GM21515 (cell line): ENCODE measurements around the gene ACSL4.
A peak's percentile ranks its signal among the peaks of the same experiment; 100 is the strongest.
"Not testable (repeated sequence)": the region's sequence is repeated elsewhere in the genome, so short reads cannot be mapped to it uniquely, and the experiment has no call there.

ENCODE experiments used
- ATAC-seq: cut with Tn5 transposase; IDR thresholded peaks from one replicate; pipeline ENCODE4 v1.9.1; 2021; ENCODE audit not compliant: unreplicated experiment

Gene ACSL4

DNA sequence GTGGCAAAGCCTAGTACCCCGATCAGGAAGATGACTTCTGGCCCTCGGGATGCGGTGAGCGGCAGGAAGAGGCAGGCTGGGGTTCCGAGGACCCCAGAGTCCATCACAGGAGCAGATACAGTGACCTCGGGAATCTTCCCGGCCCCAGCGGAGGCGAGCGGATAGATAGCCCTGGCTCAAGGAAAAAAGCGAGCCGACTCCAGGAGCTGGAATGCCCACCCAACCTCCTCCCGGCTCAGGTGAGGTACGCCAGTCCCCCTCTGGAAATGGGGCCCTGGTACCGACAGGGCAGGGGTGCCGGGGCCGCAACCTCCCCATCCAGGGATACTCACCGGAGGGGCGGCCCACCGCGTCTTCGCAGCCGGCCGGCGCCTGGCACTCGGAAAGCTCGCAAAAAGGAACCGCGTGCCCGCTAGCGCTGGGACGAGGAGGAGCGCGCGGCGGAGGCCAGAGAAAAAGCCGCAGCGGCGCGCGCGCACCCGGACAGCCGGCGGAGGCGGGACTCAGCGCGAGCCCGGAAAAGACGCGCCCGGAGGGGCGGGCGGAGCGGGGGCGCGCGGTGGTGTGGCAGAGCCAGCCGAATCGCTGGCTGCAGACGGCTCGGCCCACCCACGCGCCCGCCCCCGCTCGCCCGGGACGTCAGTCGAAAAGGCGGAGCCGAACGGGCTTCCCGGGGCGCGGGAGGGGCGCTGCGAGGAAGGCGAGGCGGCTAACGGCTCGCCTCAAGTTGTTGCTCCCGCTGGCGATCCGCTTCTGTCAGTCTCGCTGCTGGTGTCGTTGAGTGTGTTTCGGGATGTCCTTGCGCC lies at the start of gene ACSL4:
ACSL4 (minus strand) TSS at position 451 of the 806 bp plus-strand sequence. CDS start 49,894 bp downstream, outside the sequence.
- ATAC-seq: peak; percentile 75

DNA sequence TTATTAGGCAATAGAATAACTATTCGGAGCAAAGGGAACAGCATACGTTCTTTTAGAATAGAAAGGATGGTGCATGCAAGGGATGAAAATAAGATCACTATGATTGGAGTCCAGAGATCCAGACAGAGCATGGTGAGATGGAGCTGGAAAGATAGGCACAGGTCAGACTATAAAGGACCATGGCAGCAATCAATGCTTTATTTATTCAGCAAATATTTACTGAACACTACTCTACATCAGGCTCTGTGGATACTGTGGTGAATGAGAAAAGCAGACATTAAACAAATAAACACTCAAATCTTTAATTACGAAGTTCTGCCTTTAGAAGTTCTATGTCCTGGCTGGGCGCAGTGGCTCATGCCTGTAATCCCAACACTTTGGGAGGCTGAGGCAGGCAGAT lies 44.7 kb upstream of the ACSL4 start:
- ATAC-seq: no peak

DNA sequence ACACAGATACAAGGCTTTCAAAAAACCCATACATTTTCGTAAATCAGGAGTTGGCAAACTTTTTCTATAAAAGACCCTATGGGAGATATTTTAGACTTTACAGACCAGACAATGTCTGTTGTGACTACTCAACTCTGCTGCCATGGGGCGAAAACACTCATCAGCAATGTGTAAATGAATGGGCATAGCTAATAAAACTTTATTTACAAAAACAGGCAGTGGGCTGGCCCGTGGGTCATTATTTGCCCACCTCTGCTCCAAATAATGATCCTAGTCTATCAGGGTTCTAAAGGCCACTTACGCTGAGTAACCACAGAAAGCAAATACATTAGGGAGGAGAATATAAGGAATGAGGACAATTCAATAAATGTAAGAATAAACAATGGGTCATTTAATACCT lies 43.9 kb upstream of the ACSL4 start:
- no peak for ATAC-seq

DNA sequence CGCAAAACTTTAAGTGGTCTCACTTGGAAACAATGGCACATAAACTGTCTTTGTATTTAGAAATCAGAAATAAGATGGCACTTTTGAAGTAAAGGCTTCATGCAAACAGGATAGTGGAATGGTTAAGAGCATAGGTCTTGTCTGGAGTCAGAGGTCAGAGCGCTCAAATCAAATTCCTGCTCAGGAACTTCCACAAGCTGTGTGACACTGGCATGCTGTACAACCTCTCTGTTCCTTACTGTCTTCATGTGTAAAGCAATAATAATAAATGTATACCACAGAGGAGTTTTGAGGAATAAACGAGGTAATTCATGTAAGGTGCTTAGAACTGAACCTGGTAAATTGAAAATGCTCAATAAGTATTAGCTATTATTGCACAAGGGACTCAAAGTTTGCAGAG lies 43.4 kb upstream of the ACSL4 start:
- ATAC-seq: no peak

DNA sequence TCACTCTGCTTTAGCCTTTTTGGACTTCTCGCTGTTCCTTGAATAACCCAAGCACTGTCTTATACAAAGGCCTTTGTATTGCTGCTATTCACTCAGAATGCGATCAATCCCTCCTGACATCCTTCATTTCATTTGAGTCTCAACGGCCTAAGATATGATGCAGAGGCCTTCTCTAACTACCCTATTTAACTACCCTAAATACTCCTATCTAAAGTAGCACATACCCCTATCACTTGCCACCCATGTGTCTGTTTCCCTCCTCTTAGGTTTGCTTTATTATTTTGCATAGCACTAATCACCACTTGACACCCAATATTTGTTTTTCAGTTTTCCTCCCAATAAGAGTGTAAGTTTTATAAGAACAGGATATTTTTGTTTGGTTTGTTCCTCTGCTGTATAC lies 42.3 kb upstream of the ACSL4 start:
- no peak for ATAC-seq

DNA sequence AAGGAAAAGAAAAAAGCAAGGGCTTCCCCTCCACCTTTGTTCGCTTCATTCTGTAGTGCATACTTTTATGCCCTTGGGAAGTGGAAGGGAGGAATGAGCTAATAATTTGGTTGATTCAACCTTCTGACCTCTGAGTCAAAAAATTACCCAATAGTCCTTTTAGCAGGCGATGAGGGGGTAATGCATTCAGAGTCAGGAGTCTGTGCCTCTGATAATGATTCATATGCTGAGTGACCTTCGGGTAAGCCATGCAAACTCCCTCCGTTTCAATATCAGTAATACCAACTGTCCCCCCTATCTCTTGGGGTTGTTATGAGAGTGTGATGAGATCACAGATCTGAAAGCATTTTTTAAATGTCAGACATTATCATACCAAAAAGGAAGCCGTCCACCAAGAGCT lies 41.6 kb upstream of the ACSL4 start:
- peak; percentile 95 for ATAC-seq

DNA sequence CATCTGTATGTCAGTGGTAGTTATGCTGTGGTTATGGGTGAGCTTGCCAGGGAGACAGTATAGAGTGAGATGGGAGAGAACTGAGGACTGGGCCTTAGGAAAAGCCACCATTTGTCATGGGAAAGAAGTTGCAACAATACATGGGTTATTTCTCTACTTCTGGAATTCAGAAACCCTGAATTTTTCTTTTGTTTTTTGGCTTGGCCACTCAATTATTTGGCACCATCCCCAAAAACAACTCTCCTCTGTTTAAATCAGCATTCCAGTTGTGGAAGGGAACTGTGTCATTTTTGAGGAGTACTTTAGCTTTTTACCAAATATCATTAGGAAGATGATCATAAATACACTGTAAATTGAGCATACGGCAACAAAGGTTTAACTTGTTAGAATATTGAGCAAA lies 41.1 kb upstream of the ACSL4 start:
- no peak for ATAC-seq

DNA sequence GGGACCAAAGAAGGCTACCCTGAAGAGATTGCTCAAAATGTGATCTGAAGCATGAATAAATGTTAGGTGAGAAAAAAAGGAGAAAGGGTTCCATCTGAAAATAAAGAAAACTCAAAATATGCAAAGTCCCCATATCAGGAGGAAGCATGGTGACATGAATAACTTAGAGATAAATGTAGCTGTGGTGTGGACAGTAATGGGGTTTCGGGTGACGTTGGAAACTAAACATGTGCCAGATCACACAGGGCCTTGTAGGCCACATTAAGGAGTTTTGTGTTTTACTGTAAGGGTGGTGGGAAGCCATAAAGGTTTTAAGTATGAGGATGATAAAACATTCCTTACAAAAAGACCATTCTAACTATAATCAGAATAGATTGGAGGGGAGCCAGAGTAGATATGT lies 40.3 kb upstream of the ACSL4 start:
- ATAC-seq: peak; percentile 46

DNA sequence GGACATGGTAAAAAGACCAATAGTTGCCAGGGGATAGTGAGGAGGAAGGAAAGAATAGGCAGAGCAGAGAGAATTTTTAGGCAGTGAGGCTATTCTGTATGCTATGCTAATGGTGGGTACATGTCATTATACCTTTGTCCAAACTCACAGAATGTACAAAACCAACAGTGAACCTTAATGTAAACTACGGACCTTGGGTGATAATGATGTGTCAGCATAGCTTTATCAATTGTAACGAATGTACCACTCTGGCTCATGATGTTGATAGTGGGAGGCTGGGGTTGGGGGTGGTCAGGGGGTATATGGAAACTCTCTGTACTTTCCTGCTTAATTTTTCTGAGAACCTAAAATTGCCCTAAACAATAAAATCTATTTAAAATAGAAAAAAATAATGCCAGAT lies 37.7 kb upstream of the ACSL4 start:
- ATAC-seq: no peak

DNA sequence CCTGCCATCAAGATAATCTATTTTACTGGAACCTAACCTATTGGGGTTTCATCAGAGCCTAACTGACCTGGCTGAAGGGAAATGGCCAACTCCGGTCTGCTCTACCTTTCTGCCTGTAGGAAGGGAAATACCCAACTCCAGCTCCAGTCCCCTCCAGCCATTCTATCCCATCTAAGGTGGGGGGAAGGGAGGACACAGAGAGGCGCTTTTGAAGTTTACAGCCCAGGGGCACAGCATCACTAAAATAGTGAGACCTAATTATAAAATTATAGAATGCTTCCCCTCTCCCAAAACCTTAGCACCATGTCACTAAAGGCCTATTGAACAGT lies 27.8 kb upstream of the ACSL4 start:
- no peak for ATAC-seq

DNA sequence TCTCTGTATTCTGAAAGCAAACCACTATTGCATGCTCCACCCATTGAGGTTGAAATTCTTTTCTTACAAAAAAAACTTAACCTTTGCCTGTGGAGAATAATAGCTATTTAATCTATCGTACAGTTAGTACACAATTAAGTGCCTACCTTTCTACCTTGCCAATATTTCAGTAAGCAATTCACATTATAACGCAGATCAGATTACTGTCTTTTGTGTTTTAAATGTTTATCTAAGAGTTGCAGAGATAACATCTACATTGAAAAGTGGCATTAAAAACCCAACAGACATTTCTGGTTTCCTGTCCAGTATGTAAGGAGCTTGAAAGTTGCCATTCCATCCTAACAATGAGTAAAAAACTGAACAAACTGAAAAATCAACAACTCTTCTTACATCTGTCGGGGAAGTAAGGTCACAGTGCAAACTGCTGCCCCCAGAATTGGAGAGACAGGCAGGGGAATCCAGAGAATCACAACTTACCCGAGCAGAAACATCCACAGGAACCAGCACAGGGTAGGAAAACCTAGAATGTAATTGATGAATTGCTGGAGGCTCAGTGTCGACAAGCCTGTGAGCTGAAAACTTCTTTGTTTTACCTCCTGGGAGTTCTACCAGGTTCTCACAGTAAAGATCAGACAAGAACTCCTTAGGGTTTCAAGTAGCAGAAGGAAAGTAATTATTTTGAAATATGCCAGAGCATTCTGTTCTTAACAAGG lies 27.3 kb upstream of the ACSL4 start:
- no peak for ATAC-seq

DNA sequence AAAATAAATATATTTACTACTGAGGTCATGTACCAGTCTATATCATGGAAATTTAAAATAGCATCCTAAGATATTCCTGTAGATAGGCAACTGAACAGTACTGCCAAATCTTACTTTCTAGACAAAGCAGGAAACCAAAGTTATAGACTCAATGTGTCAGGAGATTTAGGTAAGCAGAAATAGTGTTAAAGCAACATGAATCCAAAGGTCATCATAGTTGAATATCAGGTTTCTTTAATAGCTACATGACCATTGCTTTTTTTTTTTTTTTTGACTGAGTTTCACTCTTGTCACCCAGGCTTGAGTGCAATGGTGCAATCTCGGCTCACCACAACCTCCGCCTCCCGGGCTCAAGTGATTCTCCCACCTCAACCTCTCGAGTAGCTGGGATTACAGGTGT lies 20.2 kb upstream of the ACSL4 start:
- no peak for ATAC-seq

DNA sequence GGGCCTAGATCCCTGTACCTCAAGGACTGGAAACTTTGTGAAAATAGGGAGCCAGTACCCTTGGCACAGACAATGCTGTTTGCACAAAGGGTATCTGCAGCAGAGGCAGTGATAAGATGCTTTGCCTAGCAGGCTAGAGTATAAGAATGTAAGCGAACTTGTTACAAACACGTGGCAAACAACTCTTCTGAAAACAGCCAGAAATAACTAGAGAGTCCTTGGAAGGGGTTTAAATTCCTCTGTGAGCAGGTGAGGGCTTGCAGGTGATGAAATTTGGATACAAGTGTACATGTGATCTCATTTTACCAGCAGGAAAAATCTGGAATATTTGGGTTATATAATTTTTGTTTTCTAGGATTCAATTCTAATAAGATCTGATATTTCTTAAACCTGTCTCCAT lies 18.6 kb upstream of the ACSL4 start:
- ATAC-seq: no peak

DNA sequence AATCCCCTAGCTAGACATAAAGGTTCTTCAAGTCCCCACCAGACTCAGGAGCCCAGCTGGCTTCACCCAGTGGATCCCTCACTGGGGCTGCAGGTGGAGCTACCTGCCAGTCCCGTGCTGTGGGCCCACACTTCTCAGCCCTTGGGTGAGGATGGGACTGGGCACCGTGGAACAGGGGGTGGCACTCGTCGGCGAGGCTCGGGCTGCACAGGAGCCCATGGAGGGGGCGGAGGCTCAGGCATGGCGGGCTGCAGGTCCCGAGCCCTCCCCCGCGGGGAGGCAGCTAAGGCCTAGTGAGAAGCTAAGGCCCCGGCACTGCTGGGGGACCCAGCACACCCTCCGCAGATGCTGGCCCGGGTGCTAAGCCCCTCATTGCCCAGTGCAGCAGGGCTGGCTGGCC lies 16.1 kb upstream of the ACSL4 start:
- ATAC-seq: no peak

DNA sequence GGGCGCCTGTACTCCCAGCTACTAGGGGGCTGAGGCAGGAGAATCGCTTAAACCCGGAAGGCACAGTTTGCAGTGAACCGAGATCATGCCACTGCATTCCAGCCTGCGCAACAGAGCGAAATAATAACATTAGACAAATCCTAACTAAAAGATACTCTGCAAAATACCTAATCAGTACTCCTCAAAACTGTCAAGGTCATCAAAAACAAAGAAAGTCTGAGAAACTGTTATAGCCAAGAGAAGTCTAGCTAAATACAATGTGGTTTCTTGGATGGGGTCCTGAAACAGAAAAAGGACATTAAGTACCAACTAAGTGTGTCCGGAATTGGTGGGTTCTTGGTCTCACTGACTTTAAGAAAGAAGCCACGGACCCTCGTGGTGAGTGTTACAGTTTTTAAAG lies 14.6 kb upstream of the ACSL4 start:
- ATAC-seq: no peak

DNA sequence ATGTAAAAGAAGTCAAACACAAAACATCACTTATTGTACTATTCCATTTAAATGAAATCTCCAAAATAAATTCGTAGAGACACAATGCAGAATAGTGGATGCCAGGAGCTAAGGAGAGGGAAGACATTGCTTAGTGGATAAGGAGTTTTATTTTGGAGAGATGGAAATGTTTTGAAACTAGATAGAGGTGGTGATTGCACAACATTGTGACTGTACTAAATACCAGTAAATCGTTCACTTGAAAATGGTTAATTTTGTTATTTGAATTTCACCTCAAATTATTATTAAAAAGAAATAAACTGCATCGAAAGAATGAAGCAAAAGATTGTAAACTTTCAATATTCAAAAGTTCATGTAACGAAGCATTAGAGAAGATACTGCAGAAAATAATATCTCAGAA lies 9.7 kb upstream of the ACSL4 start:
- ATAC-seq: no peak

DNA sequence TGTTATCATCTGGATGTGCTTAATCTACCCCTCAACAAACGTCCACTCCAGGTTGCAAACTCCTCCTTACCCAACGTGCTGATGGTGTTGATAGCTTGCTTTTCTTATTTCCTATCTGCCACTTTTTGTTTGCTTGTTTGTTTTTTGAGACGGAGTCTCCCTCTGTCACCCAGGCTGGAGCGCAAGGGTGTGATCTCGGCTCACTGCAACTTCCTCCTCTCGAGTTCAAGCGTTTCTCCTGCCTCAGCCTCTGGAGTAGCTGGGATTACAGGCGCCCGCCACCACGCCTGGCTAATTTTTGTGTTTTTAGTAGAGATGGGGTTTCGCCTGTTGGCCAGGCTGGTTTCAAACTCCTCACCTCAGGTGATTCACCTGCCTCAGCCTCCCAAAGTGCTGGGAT lies 7.8 kb upstream of the ACSL4 start:
- ATAC-seq: not testable (repeated sequence)

DNA sequence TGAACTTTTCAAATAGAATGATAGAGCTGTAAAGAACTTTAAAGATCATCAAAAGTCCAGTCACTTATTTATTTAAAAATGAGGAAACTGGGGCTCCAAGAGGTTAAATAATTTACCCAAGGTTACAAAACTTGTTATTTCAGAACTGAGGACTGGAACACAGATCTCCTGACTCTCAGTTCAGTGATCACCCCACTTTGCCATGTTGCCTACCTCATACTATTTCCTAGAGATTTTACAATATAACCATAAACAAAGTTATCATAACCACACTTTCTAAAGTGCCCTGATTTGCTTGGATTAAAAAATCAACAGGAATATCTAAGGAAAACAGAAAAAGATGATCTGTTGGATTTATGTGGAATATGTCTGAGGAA lies 7.4 kb upstream of the ACSL4 start:
- ATAC-seq: no peak

DNA sequence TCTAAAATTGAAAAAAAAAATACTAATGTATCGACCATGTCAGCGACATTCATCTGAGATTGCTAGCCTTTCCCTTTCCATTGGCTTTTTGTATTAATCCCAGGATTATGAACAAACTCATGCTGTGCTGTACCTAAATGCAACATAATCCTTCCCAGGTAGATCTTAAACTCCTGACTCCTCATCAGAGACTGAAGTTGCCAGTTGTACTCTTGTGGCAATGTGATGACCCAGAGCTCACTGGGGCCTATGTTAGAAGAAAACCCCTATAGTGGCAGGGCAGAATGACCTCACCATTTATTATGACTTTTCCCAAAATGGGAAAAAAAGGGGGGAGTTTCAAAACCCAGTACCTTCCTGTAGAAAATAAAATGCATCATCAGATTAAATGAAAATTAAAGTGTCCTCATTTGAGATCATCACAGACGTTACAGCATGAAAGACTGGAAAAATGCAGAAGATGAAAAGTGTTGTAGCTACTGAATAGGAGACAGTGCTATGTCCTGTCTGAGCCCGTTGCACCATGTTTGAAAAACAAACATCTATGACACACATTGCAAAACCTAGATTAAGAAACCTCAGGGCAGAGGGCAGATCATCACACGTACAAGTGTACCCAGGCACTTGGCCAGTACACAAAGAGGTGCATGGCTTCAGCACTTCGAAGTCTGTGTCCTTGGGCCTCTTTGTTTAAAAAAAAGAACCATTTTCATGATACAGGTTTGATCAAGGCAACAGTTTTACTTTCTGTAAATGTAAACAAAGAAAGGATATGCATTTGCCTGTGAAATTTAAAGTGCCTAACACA lies 6.8 kb upstream of the ACSL4 start:
- no peak for ATAC-seq

DNA sequence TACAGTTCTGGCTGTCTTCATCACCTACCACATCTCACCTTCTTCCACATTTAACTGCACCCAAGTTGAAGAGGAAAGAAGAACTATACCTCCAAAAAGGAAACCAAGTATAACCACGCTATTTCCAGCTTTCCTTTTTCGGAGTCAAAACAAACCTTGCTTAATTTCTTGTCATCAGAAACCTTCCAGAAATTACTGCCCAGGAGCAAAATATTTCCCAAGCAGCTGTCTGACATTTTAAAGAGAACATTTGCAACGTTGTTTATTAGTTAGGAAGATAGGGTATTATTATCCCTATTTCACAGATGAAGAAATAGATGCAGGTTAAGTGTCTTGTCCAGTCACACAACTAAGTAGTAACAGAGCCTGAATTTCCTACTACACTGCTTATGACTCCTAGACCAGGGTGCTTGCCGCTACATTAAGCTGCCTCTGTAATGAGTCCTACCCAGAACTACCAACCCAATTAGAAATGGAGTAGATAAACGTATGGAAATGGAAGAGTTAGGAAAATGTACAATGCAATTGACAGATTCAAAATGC lies 2.2 kb upstream of the ACSL4 start:
- no peak for ATAC-seq

DNA sequence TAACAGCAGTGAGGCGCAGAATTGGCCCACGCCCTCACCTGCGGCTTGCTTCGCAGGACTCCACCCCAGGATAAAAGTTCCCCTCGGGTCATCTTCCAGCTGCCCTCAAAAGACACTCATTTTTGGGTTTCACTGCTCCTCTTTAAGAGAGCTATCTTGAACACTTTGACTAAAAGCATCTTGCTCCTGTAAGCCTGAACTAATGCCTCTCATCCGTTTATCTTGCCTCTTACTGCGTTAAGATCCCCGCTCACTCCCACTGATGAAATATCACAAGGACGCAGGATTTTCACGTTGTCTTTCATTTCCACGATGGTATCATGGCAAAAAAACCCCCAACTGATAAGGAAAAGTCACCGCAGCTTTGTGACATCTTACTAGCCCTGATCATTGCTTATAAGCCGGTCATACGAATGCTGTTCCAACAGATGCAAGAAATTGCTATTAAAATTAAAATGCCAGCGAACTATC lies 591 bp upstream of the ACSL4 start:
- no peak for ATAC-seq
